ENCODE data around the gene IMMP1L. TPM values are rescaled to one million over a fixed set of nuclear protein-coding genes. Genes with fewer than 3 reads are reported as not detected.
"Not testable (repeated sequence)": the region's sequence is repeated elsewhere in the genome, so short reads cannot be mapped to it uniquely, and the experiment has no call there.

Gene IMMP1L
- total RNA-seq, 2 donors from 2014 or later, result 17.9 to 29.1 TPM

GRCh38 chr11:31509051-31509428, 382 bp downstream of the IMMP1L start:
- TF ChIP-seq CTCF (IDR thresholded peaks at IDR 0.05), result no peak
- H3K27me3 ChIP-seq, result no peaks in the 10 kb centered on the region
- H3K36me3 ChIP-seq, result no peaks in the 10 kb centered on the region
- peak; percentile 23 for DNase-seq
- peak overlapping the region; percentile 52 for H3K27ac ChIP-seq
- H3K9me3 ChIP-seq, result no peaks in the 10 kb centered on the region
- peak overlapping the region; percentile 31 to 75 for H3K9ac ChIP-seq (ENCODE audit: low read depth in 2 of 2, low read length in 2 of 2)
- intact Hi-C loops (cut with DNase I), result no loop called here
- H3K4me3 ChIP-seq, result peak overlapping the region; percentile 89
- H3K4me1 ChIP-seq, result no peaks in the 10 kb centered on the region

GRCh38 chr11:31500560-31500959, 8.9 kb downstream of the IMMP1L start:
- Histone ChIP-seq H3K27me3 (no peaks in the 10 kb centered on the region), H3K9ac (ENCODE audit: low read depth in 2 of 2, low read length in 2 of 2) (no peak overlapping the region), H3K27ac (no peak overlapping the region), H3K4me1 (no peaks in the 10 kb centered on the region), H3K4me3 (no peak overlapping the region), H3K36me3 (no peaks in the 10 kb centered on the region), H3K9me3 (no peaks in the 10 kb centered on the region)
- intact Hi-C loops (cut with DNase I), result no loop called here
- no peak for TF ChIP-seq CTCF (IDR thresholded peaks at IDR 0.05)
- no peak for DNase-seq

GRCh38 chr11:31499576-31500178, 9.7 kb downstream of the IMMP1L start:
- Histone ChIP-seq H3K27ac (no peak overlapping the region), H3K4me3 (no peak overlapping the region), H3K9me3 (no peaks in the 10 kb centered on the region), H3K36me3 (no peaks in the 10 kb centered on the region), H3K27me3 (no peaks in the 10 kb centered on the region), H3K9ac (ENCODE audit: low read depth in 2 of 2, low read length in 2 of 2) (no peak overlapping the region), H3K4me1 (no peaks in the 10 kb centered on the region)
- intact Hi-C loops (cut with DNase I), result no loop called here
- DNase-seq, result no peak
- no peak for TF ChIP-seq CTCF (IDR thresholded peaks at IDR 0.05)

- H3K9me3 ChIP-seq; DNase-seq; H3K4me1 ChIP-seq; H3K4me3 ChIP-seq; H3K36me3 ChIP-seq; intact Hi-C loops (cut with DNase I); H3K27ac ChIP-seq; H3K9ac ChIP-seq (ENCODE audit: low read depth in 2 of 2, low read length in 2 of 2); H3K27me3 ChIP-seq: not testable (repeated sequence)
Measured at GRCh38 chr11:31493762-31494161, 15.7 kb downstream of the IMMP1L start.

- DNase-seq, result no peak
Measured at GRCh38 chr11:31493235-31493634, 16.2 kb downstream of the IMMP1L start.

More at GRCh38 chr11:31493235-31493634, 16.2 kb downstream of the IMMP1L start:
- H3K9ac ChIP-seq (ENCODE audit: low read depth in 2 of 2, low read length in 2 of 2), result no peak overlapping the region
- H3K4me1 ChIP-seq, result no peaks in the 10 kb centered on the region
- no peaks in the 10 kb centered on the region for H3K27me3 ChIP-seq
- H3K9me3 ChIP-seq, result no peaks in the 10 kb centered on the region
- no peak overlapping the region for H3K4me3 ChIP-seq
- intact Hi-C loops (cut with DNase I), result no loop called here
- TF ChIP-seq CTCF (IDR thresholded peaks at IDR 0.05), result no peak
- H3K27ac ChIP-seq, result no peak overlapping the region
- H3K36me3 ChIP-seq, result no peaks in the 10 kb centered on the region

Data from colonic mucosa (tissue), 4 donors.